Measurements from ENCODE around the gene GSTT2B.

- TF ChIP-seq CTCF (IDR thresholded peaks at IDR 0.05) (no peak), POLR2A (IDR thresholded peaks at IDR 0.05) (no peak)
Measured at GRCh38 chr22:23915290-23915689, 45.7 kb downstream of the GSTT2B start.
